Adrenal gland (tissue), 5 donors: Measurements from ENCODE around the gene FAM20A.
"Not testable (repeated sequence)": the region's sequence is repeated elsewhere in the genome, so short reads cannot be mapped to it uniquely, and the experiment has no call there.

Experiments
- CTCF ChIP-seq, 6 experiments: fragments of 450-650 bp in 4 of 6; fragments of 200-600 bp in 2 of 6; sonication (generic) in 1 of 6; IDR thresholded peaks; 1 replicate in 5 of 6; 2 replicates in 1 of 6; pipeline versions ENCODE4 v1.5.1 to v1.8.0; 2016 to 2021; ENCODE audit warnings: antibody characterized with exemption in 6 of 6, mild to moderate bottlenecking in 2 of 6, moderate library complexity in 1 of 6
- POLR2A ChIP-seq, 2 donors: fragments of 450-650 bp; IDR thresholded peaks; one replicate each; pipeline ENCODE4 v1.6.1; 2017; ENCODE audit warnings: antibody characterized with exemption in 2 of 2, mild to moderate bottlenecking in 2 of 2, moderate library complexity in 1 of 2
- donor health status: DM: no; HTN: no; CAD: no.

GRCh38 chr17:68517605-68518004, 83.6 kb downstream of the FAM20A start:
- not testable (repeated sequence) for TF ChIP-seq CTCF, POLR2A (IDR thresholded peaks at IDR 0.05)
